Bone marrow (tissue), 2 donors: ENCODE measurements around the gene EXOC2.
"Not testable (repeated sequence)": the region's sequence is repeated elsewhere in the genome, so short reads cannot be mapped to it uniquely, and the experiment has no call there.

Experiments used
- DNase-seq, 2 donors: peaks; one replicate each; lab custom pipeline; 2025; lab: John Stamatoyannopoulos, UW

EXOC2 gene

DNA sequence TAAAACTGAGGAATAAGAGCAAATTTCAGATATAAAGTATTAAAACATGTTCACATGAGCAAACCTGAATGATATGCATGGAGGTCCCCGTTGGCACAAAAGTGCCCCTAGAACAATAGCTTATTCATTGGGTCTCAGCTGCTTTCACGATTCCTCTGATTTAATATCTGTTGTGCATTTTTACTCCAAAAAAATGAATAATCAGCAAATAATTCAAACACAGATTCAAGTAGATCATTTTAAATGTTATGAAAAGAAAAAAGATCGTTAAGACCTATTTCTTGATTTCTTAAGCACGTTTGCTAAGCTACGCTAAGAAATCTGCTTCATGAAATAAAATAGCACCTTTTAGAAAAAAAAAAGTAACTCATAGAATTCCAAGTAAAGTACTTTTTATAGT lies 57.7 kb downstream of the EXOC2 start:
- DNase-seq, result no peak

DNA sequence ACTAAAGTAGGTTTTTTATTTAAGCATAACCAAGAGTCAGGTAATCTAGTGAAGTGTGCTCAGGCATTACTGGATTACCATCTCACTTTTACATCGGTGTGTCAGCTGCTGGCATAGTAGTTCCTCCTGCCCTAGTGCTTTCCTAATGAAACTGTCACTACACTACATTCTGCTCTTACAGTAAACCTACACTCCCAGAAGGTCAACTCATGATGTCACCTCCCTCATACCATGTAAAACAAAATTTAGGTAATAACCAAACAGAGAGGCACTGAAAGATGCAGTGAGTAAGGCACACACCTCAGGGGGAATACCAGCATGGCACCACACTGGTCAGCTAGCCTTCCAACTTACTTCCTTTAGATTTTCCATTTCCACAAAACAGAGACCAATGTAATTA lies 59.3 kb downstream of the EXOC2 start:
- DNase-seq, result no peak

DNA sequence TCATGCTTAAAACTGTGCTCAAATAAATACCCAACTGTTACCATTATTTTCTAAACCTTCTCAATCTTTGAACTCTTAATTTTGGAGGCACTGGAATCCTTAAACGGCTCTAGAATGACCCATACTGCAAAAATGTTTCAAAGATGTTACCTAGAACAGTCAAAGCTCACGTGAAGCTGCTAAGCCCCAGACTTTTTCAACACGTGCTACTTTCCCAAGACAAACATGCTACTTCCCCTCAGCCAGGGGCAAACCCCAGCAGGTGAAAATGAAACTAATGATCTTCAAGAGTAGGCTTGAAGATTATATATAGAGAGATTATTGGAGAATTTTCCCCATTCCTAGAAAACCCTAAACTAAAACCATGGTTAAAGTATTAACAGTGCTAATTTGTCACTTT lies 64.2 kb downstream of the EXOC2 start:
- DNase-seq, result no peak

DNA sequence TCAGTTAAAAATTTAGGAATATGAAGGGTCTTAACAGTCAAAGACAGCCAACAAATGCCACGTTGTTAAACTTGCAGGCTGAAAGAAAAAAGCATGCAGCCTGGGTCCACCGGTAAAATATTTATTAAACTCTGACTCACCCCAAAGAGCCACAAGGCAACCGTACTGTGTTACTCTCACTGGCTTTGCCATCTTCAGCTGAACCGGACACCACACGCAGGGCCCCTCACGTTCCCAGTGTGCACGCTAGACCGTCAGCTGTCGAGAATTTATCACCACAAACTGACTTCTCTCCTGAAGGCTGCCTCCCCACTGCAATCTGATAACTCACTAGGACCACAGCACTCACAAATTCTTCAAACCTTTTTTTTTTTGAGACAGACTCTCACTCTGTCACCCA lies 66.7 kb downstream of the EXOC2 start:
- DNase-seq, result no peak

DNA sequence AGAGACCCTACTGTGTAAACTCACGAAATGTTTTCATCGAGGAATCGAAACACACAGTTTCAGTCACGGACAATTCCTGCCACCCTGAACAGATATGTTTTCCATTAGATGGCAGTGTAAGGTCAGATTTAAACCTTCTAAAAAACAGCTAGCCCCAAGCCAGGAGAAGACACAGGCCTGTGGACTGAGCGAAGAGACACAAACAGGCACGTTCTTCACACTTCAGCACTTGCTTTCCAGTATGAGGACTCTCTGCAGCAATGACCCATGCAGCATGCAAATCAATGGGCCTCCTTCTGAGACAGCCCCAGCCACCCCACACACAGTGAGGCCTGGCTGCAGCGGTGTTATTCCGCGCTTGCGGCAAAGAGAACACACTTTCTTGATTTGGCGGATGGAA lies 68.0 kb downstream of the EXOC2 start:
- no peak for DNase-seq

DNA sequence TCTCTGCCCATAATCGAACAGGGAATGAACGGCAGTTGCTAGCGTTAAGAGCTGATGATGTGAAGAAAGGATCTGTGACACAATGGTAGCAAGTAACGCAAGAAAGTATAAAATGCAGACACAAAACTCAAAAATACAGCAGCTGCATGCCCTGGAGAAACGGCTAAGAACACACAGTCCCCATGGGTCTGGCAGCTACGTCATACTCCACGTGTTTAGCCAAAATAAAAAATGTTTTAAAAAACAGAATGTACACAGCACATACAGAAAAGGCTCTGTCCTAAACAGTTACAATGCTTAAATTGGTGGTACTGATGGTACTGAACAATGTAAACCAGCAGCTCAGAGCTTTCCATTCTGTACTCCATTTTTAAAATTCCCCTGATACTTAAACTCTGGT lies 70.5 kb downstream of the EXOC2 start:
- DNase-seq, result no peak

DNA sequence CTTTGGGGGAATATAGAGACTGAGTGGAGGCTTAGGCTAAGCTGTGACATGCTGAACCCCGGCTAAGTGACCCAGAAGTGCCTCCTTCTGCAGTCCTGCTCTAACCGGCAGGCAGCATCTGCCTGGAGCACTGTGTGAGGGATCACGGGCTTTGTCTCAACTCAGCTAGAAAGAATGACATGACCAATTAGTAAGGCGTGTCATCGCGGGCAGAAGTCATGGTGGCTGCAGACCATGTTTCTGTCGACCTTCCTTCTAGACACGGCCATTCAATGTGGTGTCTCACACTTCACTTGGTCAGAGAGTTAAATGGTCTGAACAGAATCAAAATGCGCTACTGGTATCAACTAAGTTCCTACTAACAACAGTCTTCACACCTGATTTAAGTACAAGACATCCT lies 71.0 kb downstream of the EXOC2 start:
- no peak for DNase-seq

DNA sequence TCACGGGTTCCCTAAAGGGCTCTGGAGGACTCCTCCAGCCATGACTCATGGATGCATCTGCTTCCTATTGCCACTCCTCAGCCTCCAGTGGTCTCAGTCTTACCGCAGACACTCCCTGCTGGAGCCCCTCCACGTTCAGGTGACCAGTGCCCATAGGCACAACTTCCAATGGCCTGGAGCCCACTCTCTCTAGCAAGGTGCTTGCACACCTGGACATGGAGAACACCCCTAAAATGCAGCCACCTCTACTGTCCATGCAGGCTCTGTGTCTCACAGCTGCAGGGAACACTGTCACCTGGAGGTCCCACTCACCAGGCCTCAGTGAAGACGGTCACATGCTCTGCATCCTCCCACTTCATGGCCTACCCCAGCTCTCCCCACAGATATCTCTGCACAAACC lies 72.0 kb downstream of the EXOC2 start:
- no peak for DNase-seq

DNA sequence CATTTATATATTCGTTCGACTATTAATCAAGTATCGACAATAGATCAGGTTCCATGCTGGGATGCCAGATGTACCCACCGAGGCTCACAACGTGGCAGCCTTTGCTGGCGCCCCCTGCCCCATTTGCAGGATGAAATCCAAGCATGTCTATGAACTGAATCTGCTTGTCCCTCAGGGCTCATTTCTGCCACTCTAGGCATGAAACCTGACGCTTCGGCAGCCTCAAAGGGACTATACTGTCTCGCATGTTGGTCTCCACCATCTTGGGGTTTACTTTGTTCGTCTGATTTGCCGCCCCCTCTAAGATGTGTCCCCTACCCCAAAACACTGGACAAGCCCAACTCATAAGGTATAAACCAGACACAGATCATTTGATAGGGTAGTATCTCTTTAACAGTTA lies 72.8 kb downstream of the EXOC2 start:
- no peak for DNase-seq

DNA sequence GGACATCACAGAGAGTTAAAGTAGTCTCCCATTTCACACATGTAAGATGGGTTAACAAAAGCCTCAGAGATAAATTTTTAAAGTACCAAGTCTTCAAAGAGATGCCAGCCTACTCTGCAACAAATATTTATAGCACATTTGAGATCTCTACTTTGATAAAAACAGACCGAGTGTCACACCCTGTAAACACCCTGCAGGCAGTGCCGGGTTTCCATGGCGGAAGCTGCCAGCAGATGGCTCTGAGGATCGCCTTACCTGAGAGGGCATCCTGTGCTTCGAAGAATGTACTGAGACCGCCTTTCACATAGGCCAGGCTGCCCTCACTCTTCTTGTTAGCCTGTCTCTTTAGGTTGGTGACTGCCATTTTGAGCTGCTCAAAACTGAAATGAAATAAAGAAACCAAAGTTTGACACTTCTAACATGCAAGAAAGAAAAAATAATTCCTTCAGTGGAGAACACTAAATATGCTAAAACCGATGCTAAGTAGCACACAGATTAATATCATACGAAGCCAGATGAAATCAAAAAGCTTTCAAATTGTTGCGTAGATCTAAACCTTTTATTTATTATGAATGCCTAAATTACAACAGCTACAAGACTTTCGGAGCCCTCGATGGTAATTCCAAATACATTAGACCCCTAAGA lies 75.4 kb downstream of the EXOC2 start:
- no peak for DNase-seq

DNA sequence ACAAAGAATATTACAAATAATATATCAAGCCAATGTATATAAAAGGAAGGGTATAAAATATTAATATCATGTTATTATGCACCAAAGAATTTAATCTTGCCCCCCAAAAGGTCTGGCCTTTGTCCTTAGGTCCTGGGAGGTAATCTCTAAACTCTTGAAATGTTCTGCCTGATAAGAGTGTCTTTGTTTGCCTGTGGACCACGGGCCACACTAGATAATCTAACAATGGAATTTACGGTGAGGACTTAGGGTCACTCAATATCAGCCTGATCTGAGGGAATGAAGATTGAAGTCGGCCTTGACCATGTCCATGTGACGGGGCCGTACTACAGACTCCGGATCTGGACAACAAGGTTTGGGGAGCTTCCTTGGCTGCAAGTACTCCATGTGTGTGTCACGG lies 79.0 kb downstream of the EXOC2 start:
- no peak for DNase-seq

DNA sequence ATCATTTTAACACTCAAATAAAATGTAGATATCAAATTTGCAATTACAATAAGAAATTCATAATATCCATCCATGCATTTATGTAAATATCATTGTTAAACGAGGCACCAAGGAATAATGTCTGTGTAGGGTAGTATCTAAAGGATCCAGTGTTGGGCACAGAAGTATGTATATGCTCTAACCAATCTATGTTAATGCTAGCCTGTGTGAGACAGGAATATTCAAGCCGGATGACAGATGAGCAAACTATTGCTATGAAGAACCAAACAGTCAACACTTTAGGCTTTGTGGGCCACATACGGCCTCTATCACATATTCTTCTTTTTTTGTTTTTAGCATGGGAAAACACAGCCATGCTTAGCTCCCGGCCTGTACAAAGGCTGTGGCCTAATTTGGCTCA lies 81.0 kb downstream of the EXOC2 start:
- DNase-seq, result no peak

DNA sequence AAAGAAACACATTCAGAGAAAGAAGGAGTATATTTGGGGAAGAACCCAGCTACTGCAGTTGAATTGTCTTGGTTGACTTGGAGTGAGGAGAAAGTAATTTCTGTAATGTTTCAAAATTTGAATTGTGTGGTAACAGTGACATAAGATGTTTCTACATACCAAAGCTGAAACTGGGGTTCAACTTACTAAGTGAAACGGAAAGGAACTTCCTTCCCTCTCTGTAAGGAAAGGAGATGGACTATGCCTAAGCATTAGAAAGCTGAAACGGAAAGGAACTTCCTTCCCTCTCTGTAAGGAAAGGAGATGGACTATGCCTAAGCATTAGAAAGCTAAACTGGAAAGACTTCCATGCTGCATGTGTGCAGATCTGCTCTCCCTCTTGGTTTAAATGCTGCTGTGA lies 82.1 kb downstream of the EXOC2 start:
- DNase-seq, result peak in 1 of 2 donors; percentile 6

DNA sequence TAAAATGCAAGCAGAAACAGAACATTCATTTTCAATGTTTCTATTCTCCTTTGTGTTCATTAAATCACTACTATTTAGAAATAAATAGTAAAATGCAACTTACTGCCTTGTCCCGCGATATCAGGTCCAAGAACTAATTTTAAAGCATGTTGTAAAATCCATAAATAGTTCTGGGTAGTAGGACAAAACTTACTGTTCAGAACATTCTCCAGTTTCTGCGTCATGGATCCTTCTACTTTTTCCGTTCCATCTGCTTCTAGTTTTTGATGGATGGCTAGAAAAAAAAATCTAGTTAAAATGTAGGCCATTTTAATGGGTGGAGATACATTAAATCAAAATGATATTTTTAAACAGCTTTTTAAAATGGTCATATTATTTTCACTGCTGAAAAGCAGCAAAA lies 83.0 kb downstream of the EXOC2 start:
- no peak for DNase-seq

DNA sequence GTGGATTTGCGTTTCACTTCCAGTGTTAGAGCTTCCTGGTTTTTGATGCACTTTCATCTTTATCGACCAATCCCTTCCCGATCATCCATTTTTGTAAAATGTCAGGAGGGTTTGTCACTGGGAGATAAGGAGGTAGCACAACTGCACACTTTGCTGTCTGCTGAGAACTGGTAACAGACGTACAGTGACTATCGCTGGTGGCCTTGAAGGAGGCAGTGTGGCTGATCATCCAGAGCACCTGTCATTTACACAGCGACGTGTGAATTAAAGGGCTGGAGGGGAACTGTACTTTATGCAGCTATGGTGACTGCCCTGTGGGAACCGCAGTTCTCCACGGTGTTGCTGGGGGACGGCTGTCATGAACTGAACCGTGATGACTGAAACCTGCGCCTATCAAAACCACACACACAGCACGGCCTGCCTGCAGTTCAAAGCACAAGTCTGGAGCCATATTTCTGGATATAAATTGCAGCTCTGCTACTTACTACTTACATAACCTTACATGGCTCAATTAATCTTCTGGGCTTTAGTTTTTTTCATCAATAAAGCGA lies 86.0 kb downstream of the EXOC2 start:
- no peak for DNase-seq

DNA sequence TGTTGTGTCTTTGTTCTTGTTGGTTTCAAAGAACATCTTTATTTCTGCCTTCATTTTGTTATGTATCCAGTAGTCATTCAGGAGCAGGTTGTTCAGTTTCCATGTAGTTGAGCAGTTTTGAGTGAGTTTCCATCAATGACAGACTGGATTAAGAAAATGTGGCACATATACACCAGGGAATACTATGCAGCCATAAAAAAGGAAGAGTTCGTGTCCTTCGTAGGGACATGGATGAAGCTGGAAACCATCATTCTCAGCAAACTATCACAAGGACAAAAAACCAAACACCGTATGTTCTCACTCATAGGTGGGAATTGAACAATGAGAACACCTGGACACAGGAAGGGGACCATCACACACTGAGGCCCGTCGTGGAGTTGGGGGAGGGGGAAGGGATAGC lies 87.0 kb downstream of the EXOC2 start:
- not testable (repeated sequence) for DNase-seq

DNA sequence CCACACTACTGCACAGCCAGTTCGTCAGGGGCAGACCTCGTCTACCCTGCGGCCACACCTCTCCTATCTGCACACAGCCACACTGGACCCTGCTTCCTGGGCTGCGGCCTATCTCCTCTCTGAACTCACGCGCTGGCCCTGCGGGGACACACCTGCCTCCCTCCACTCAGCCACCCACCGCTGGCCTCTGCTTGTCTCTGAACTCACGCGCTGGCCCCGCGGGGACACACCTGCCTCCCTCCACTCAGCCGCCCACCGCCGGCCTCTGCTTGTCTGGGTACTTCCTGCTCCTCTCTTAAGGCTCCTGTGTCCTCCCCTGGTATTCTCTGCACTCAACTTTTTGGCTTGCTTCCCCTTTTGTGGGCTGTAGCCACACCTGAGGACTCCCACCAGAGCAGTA lies 88.4 kb downstream of the EXOC2 start:
- DNase-seq, result no peak

DNA sequence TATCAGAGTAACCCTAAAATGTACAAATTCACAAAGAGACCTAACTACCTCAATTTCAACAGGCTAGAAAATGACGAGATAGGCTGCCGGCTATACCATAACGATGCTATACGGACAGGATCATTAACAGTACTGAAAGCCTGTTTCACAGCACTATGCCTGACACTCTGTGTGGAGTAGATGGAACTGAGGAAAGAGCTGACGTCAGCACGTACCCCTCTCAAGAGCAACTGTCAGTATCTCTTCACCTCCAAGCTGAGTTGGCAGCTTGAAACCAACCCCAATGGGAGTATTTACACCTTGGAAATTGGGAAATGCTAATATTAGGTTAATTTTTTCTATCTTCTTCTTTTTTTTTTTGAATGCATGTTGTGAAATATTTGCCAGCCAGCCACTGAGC lies 89.7 kb downstream of the EXOC2 start:
- DNase-seq, result no peak

DNA sequence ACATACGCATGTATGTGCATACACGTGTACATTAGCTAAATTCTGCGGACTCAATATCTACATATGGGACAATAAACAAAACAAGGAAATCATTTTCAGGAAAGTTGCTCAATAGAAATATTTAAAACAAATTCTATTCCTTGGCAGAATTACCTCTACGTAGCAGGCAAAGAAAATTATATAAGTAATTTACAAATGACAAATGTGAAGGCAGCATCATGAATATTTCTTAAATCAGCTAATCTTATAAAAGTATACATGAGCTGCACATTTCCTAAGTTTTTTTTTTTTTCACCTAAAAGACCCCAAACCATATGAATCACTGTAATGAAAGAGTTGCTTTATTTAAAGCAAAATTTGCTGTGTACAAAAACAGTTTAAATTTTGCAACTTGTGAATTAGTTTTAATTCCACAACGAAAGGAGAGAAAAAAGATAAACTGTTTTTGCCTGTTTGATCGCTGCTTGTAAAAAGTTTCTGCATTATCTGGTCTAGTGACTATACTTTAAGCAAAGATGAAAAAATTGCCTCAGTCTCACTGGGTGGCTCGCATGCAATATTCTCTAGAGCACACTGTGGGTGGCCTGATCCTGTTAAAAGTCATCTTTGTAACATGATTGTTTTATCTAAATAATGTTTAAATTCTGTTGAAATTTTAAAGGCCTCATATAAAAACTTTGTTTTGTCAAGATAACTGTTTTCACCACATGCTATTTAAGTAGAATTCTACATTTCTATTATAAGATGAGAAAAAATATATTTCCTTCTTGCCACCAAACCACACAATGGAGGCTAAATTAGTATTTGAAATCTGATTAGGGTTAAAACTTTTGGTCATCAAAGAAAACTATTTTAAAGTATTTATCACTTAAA lies 93.1 kb downstream of the EXOC2 start:
- DNase-seq, result no peak

DNA sequence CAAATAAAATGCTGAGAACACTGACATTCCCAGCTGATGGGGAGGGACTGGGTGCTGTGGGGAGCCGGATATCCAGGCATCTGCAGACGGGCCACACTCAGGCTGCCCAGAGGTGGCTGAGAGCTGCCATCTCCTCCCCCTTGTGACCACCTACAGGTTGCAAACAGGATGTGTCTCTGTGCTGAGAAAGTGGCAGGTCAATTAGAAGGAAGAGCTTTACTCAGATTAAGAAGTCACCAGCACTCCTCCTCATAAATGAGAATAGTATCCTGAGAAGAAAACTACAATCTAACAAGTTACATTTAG lies 99.1 kb downstream of the EXOC2 start:
- no peak for DNase-seq

DNA sequence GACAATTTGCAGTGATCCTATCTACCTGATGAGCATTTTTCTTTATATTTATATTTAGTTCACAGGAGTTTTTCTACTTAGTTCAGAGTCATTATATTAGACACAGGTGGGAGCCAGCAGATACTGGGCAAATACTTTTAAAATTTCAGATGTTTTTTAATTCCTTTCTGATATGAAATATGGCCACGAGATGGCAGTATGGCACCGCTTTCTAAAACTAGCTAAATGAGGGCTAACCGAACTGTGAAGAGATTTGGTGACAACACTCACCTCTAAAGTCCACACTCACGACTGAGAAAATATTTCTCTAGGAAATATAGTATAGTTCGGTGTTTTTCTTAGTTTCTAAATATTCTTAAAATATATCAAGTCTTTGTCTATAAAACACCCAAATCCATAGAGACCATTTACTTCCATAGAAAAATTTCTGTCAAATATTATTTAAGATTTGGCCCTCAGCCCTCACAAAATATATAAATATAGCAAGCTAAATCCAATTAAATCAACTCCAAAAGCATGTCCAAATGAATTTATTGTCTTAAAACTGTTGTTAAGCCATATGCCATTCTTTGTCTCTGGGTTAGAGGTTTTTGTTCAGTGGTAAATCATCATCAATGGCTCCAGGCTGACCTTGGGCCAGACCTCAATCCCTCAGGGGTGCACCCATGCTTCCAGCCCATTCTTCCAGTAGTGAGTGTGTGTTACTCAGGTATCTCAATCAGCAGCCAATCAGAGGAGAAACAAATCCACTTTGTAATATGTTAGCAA lies 99.6 kb downstream of the EXOC2 start:
- peak in 1 of 2 donors; percentile 48 for DNase-seq

DNA sequence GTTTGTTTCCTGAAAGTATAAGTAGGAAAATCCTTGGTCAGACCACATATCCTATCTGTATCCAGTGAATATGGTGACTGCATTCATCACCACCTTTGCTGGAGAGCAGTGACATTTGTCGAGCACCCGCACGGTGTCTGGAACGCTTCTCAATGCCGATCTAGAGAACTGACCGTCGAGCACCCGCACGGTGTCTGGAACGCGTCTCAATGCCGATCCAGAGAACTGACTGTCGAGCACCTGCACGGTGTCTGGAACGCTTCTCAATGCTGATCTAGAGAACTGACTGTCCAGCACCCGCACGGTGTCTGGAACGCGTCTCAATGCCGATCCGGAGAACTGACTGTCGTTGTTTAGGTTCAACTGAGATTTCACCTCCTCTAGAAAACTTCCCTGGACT lies 103.8 kb downstream of the EXOC2 start:
- no peak for DNase-seq

DNA sequence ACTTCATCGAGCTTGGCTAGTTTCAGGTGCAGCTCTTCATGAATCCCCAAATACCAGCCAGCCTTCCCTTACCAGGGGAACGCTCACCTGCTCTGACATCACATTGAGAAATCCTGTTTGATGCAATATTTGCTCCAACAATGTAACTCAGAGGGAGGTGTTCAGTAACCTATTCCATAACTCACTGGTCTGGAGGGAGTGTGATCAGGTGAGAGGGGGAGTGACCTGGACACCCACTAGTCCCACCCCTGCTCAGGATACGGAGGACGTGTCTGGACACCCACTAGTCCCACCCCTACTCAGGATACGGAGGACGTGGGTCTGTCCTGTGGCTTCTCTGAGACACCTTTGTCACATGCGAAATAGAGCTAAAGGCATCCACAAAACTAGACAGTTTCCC lies 106.4 kb downstream of the EXOC2 start:
- DNase-seq, result no peak
